ENCODE results near the gene TRMT2A. TPM values are rescaled to one million over a fixed set of nuclear protein-coding genes. Genes with fewer than 3 reads are reported as not detected.

Gene TRMT2A
- polyA plus RNA-seq, 1 of the 3 experiments (the other 2 are of a cell fraction) = 54.6 TPM

DNA sequence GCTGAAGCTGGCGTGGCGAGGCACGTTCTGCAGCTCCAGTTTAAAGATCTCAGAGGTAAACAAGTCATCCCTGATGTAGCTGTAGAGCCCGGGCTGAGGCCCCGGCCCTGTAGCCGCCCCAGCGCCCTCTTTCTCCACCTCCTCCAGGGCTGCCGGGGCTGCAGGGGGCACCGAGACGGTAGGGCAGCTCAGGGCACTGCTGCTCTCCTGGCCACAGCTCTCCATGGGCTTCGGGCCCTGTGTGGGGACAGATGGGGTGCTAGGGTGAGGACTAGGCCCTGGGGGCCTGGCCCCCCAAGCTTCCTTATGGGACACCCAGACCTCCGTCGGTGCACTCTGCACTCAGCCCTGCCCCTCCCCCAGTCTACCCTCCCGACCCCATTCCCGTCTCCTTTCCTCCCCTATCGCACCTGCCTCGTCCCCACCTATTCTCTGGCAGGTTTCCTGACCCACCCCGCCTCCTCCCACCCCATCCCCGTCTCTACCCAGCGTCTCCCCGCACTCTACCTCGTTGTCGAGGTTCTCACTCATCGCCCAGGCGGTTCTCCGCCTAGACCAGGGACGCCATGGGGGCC is 563 bp downstream of the TRMT2A start:
- Histone ChIP-seq H2AFZ (ENCODE audit: low read depth) (peak overlapping the region; percentile 83; the same call in 1 of the 2 replicates), H3F3A (replicated peaks; ENCODE audit: insufficient read depth) (peaks cover 7% of the 10 kb centered on the region), H4K20me1 (ENCODE audit: insufficient read depth) (0 out of 2 replicates have a peak, but pooled peaks cover 2% of the 10 kb centered on the region), H3K79me2 (ENCODE audit: insufficient read depth) (peaks cover 66% of the 10 kb centered on the region), H3K9me3 (no peaks in the 10 kb centered on the region), H3K4me2 (peak overlapping the region; percentile 96), H3K36me3 (replicated peaks in 1 of 2; ENCODE audit: control insufficient read depth in 1 of 2, insufficient read depth in 2 of 2, low read length in 1 of 2) (peaks cover 37 to 56% of the 10 kb centered on the region in 2 experiments), H3K4me3 (ENCODE audit: low read depth in 2 of 2, low read length in 1 of 2) (peak overlapping the region; percentile 78 to 90), H3K27ac (ENCODE audit: low read depth in 2 of 2, low read length in 1 of 2) (peak overlapping the region; percentile 60 to 83; a peak in 3 of 4 replicates), H3K9ac (peak overlapping the region; percentile 88), H3K27me3 (ENCODE audit: insufficient read depth) (no peaks in the 10 kb centered on the region), H3K4me1 (ENCODE audit: control insufficient read depth in 1 of 2, insufficient read depth in 2 of 2, low read depth in 1 of 2, low read length in 1 of 2) (peaks cover 16 to 28% of the 10 kb centered on the region in 2 experiments; a peak in 3 of 4 replicates), H3K9me2 (no peaks in the 10 kb centered on the region)
- TF ChIP-seq GABPA (IDR thresholded peaks at IDR 0.05; ENCODE audit: low read depth) = no peak
- no peak for TF ChIP-seq NFIC (IDR thresholded peaks at IDR 0.05; ENCODE audit: borderline replicate concordance)
- no peak for TF ChIP-seq JUND (IDR thresholded peaks at IDR 0.05)
- no peak for TF ChIP-seq RFX5 (IDR thresholded peaks at IDR 0.05; ENCODE audit: low read length)
- 8% methylated on average over 21 of the region's 27 CpGs for WGBS (ENCODE audit: low lambda C conversion rate)
- ChIA-PET CTCF (interaction anchor here (0.8 to 1.9 kb wide), 6 partner anchors 31 to 157 kb away, joined by 3 to 4 read pairs (median 3); no protein-coding TSS in a partner anchor), POLR2A (interaction anchor here (0.6 to 2.4 kb wide), 5 partner anchors 12 to 220 kb away, joined by 4 to 7 read pairs (median 5); partner anchors contain the start of genes DGCR8 and ZDHHC8)
- no peak for DNase-seq

DNA sequence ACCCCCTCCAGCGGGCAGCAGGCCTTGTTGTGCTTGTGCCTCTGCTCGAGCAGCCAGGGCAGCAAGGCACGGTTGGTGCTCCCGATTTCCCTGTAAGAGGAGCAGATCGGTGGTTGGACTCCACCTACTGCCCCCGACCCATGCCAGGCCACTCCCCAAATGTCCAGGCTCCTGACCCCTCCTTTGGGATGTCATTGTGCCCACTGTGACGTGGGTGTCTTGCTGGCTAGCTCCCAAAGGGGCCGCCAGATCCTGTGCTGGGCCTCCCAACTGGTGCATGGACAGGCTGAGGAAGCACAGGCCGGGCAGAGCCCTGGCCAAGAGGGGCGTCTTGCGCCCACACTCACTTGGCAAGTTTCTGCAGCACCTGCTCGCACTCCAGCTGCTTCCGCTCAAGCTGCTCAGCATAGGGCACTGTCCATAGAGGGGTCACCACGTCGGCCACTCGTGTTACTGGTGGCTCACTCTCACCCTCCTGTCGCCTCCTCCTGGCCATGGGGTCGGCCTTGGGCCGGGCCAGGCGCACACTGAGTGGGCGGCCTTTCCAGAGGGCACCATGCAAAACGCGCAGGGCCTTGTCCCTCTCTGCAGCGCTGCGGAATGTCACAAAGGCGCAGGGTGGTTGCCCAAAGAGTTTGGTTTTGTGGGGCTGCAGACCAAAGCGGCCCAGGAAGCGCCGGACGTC is 1.2 kb downstream of the TRMT2A start, which contains the start of gene RANBP1:
Gene RANBP1 (plus strand): TSS at position 414 of the 685 bp plus-strand sequence. CDS start 81 bp downstream, at position 495.
- Histone ChIP-seq H3K27me3 (ENCODE audit: insufficient read depth) (no peaks in the 10 kb centered on the region), H3K9me2 (no peaks in the 10 kb centered on the region), H4K20me1 (ENCODE audit: insufficient read depth) (0 out of 2 replicates have a peak, but pooled peaks cover 5% of the 10 kb centered on the region), H3K79me2 (ENCODE audit: insufficient read depth) (peaks cover 59% of the 10 kb centered on the region), H3K4me2 (peak within 1 kb of the TSS; percentile 96), H3K4me3 (ENCODE audit: low read depth in 2 of 2, low read length in 1 of 2) (peak within 1 kb of the TSS; percentile 78 to 90), H3K4me1 (ENCODE audit: control insufficient read depth in 1 of 2, insufficient read depth in 2 of 2, low read depth in 1 of 2, low read length in 1 of 2) (peaks cover 16 to 28% of the 10 kb centered on the region in 2 experiments; a peak in 3 of 4 replicates), H2AFZ (ENCODE audit: low read depth) (peak within 1 kb of the TSS; percentile 83; the same call in 1 of the 2 replicates), H3K9me3 (no peaks in the 10 kb centered on the region), H3K27ac (ENCODE audit: low read depth in 2 of 2, low read length in 1 of 2) (peak within 1 kb of the TSS; percentile 60 to 83; a peak in 3 of 4 replicates), H3K9ac (peak within 1 kb of the TSS; percentile 88), H3K36me3 (replicated peaks in 1 of 2; ENCODE audit: control insufficient read depth in 1 of 2, insufficient read depth in 2 of 2, low read length in 1 of 2) (peaks cover 31 to 63% of the 10 kb centered on the region in 2 experiments), H3F3A (replicated peaks; ENCODE audit: insufficient read depth) (peaks cover 11% of the 10 kb centered on the region)
- POLR2A ChIA-PET = interaction anchor here (0.6 to 2.4 kb wide), 3 partner anchors 13 to 219 kb away, joined by 4 to 7 read pairs (median 5); partner anchors contain the start of gene DGCR8
- 41% methylated on average over 11 of the region's 30 CpGs for WGBS (ENCODE audit: low lambda C conversion rate)
- DNase-seq = no peak
- CTCF ChIA-PET = interaction anchor here (0.8 to 1.9 kb wide), 4 partner anchors 30 to 157 kb away, joined by 3 to 4 read pairs (median 4); no protein-coding TSS in a partner anchor
- TF ChIP-seq RXRA (IDR thresholded peaks at IDR 0.05; ENCODE audit: borderline replicate concordance, low read depth) (no peak), MEF2A (IDR thresholded peaks at IDR 0.05; ENCODE audit: borderline replicate concordance, low read depth) (no peak), TCF12 (IDR thresholded peaks at IDR 0.05) (no peak), SMC3 (IDR thresholded peaks at IDR 0.05; ENCODE audit: low read depth, low read length) (no peak), FOXM1 (IDR thresholded peaks at IDR 0.05; ENCODE audit: low read depth) (no peak), TAF1 (IDR thresholded peaks at IDR 0.05; ENCODE audit: borderline replicate concordance, low read depth, low read length) (no peak), TEAD4 (IDR thresholded peaks at IDR 0.05; ENCODE audit: borderline replicate concordance, insufficient read depth) (no peak), MXI1 (IDR thresholded peaks at IDR 0.05; ENCODE audit: low read depth, low read length) (no peak), RFX5 (IDR thresholded peaks at IDR 0.05; ENCODE audit: low read length) (no peak), EP300 (IDR thresholded peaks at IDR 0.05; ENCODE audit: borderline replicate concordance in 1 of 2, low read depth in 1 of 2, low read length in 1 of 2) (no peak), GATA2 (CRISPR knock-in tag; IDR thresholded peaks at IDR 0.05) (no peak), RAD21 (IDR thresholded peaks at IDR 0.05; ENCODE audit: low read length) (no peak), CHD2 (IDR thresholded peaks at IDR 0.05; ENCODE audit: low read length, partially characterized antibody) (no peak)
- TF ChIP-seq, protein P1, sequence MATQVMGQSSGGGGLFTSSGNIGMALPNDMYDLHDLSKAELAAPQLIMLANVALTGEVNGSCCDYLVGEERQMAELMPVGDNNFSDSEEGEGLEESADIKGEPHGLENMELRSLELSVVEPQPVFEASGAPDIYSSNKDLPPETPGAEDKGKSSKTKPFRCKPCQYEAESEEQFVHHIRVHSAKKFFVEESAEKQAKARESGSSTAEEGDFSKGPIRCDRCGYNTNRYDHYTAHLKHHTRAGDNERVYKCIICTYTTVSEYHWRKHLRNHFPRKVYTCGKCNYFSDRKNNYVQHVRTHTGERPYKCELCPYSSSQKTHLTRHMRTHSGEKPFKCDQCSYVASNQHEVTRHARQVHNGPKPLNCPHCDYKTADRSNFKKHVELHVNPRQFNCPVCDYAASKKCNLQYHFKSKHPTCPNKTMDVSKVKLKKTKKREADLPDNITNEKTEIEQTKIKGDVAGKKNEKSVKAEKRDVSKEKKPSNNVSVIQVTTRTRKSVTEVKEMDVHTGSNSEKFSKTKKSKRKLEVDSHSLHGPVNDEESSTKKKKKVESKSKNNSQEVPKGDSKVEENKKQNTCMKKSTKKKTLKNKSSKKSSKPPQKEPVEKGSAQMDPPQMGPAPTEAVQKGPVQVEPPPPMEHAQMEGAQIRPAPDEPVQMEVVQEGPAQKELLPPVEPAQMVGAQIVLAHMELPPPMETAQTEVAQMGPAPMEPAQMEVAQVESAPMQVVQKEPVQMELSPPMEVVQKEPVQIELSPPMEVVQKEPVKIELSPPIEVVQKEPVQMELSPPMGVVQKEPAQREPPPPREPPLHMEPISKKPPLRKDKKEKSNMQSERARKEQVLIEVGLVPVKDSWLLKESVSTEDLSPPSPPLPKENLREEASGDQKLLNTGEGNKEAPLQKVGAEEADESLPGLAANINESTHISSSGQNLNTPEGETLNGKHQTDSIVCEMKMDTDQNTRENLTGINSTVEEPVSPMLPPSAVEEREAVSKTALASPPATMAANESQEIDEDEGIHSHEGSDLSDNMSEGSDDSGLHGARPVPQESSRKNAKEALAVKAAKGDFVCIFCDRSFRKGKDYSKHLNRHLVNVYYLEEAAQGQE (IDR thresholded peaks at IDR 0.05; ENCODE audit: low read depth, low read length) = no peak
- TF ChIP-seq, protein P2, sequence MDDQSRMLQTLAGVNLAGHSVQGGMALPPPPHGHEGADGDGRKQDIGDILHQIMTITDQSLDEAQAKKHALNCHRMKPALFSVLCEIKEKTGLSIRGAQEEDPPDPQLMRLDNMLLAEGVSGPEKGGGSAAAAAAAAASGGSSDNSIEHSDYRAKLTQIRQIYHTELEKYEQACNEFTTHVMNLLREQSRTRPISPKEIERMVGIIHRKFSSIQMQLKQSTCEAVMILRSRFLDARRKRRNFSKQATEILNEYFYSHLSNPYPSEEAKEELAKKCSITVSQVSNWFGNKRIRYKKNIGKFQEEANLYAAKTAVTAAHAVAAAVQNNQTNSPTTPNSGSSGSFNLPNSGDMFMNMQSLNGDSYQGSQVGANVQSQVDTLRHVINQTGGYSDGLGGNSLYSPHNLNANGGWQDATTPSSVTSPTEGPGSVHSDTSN (IDR thresholded peaks at IDR 0.05) = no peak

Measured in SK-N-SH (cell line).